ENCODE measurements around the gene WDR33. TPM values are rescaled to one million over a fixed set of nuclear protein-coding genes. Genes with fewer than 3 reads are reported as not detected.
A peak's percentile ranks its signal among the peaks of the same experiment; 100 is the strongest.

Gene WDR33
- total RNA-seq, 2 donors from 2014 or later = 55.2 to 61.8 TPM

GRCh38 chr2:127681976-127682857, 128.8 kb downstream of the WDR33 start:
- peaks cover 6% of the 10 kb centered on the region for H3K36me3 Mint-ChIP-seq (ENCODE audit: low read depth)
- no peaks in the 10 kb centered on the region for H3K9me3 ChIP-seq (ENCODE audit: control insufficient read depth, low read length, poor library complexity, severe bottlenecking)
- peak overlapping the region; percentile 67 for H3K27ac Mint-ChIP-seq
- H3K27me3 Mint-ChIP-seq = peaks cover 44% of the 10 kb centered on the region
- no peaks in the 10 kb centered on the region for H3K4me1 Mint-ChIP-seq
- DNase-seq (no peak), ATAC-seq (no peak)
- no peak overlapping the region for H3K4me3 Mint-ChIP-seq

DNA sequence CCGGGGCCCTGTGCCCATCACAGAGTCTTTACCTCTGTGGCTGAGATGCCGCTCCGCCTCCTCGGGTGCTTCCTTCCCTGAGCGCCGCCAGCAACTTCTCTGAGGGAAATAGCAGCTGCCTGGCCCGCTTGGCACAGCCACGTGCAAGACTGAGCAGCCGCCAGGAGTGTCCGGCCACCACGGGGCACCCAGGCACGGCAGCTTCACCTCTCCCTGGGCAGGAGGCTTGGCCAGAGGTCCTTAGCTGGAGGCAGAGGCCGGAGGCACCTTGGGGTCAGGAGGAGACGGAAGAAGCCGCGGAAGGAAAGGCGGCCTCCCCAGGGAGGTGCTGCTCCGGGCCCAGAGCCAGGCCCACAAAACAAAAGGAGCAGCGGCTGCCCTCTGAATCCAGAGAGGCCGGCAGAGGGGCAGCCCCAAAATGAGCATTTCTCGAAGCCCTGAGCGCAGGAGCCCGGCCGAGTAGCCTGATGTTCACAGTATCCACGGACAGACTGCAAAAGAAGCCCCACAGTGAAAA, 129.6 kb downstream of the WDR33 start:
- Mint-ChIP-seq H3K4me1 (no peaks in the 10 kb centered on the region), H3K27me3 (peaks cover 46% of the 10 kb centered on the region), H3K27ac (no peak overlapping the region), H3K4me3 (no peak overlapping the region), H3K36me3 (ENCODE audit: low read depth) (peaks cover 6% of the 10 kb centered on the region)
- no peak for DNase-seq
- H3K9me3 ChIP-seq (ENCODE audit: control insufficient read depth, low read length, poor library complexity, severe bottlenecking) = no peaks in the 10 kb centered on the region
- no peak for ATAC-seq

DNA sequence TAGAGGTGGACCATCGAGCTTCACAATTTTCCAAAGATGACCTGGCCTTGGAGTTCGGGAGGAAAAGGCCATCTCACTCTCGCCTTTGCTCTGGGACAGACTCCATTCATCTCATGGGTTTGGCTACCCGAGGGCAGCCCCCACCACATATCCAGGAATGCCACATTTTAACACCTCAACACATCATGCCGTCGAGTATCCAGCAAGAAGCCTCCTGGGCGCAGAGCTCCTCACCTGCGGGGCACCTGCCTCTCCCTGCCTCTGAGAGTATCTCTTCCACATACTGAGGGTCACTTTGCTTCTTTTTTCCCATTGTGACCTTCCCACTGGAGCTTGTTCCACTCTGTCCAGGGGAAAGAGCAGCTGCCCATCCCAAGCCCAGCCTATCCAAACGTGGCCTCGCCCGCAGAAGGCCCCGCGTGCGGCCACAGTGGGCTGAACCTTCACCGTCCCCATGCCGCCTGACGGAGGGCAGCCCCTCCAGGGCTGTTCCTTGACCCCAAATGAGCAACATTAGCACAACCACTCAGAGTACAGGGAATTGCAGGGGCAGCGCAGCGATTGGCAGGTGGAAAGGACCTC, 130.2 kb downstream of the WDR33 start:
- peaks cover 3% of the 10 kb centered on the region for H3K4me1 Mint-ChIP-seq
- H3K27me3 Mint-ChIP-seq = peaks cover 51% of the 10 kb centered on the region
- DNase-seq = no peak
- no peak overlapping the region for H3K27ac Mint-ChIP-seq
- peaks cover 9% of the 10 kb centered on the region for H3K36me3 Mint-ChIP-seq (ENCODE audit: low read depth)
- no peak overlapping the region for H3K4me3 Mint-ChIP-seq
- no peak for ATAC-seq
- H3K9me3 ChIP-seq (ENCODE audit: control insufficient read depth, low read length, poor library complexity, severe bottlenecking) = no peaks in the 10 kb centered on the region

DNA sequence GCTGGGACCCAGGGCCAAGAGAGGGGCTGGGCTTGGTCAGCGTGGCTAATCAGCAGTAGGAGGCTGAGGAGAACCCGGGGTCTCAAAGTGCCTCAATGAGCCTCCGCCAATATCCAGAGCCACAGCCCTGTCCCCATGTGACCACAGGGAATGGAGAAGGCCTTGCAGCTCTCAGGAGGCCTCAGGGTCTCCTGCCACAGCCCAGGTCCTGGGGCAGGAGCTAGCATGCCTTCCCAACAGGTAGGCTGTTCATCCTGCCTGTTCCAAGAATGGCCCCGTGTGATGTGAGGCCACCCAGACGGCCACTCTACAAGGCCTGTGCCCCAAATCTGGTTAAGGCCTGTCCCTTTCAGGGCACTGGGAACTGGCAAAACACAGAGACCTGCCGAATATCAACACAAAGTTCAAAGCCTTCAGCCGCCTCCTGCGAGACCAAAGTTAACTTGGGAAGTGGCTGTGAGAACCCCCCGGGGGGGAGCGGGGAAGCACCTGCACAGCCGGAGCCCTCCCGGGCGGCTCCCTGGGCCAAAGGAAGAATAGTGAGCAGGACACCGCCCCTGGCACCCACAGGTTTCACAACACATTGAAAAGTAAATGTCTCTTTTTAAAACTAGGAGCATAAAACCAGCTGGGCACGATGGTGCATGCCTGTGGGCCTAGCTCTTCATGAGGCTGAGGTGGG, 131.2 kb downstream of the WDR33 start:
- no peak overlapping the region for H3K27ac Mint-ChIP-seq
- no peak overlapping the region for H3K4me3 Mint-ChIP-seq
- peaks cover 50% of the 10 kb centered on the region for H3K27me3 Mint-ChIP-seq
- ATAC-seq (no peak), DNase-seq (no peak)
- H3K9me3 ChIP-seq (ENCODE audit: control insufficient read depth, low read length, poor library complexity, severe bottlenecking) = no peaks in the 10 kb centered on the region
- peaks cover 9% of the 10 kb centered on the region for H3K36me3 Mint-ChIP-seq (ENCODE audit: low read depth)
- peaks cover 6% of the 10 kb centered on the region for H3K4me1 Mint-ChIP-seq

DNA sequence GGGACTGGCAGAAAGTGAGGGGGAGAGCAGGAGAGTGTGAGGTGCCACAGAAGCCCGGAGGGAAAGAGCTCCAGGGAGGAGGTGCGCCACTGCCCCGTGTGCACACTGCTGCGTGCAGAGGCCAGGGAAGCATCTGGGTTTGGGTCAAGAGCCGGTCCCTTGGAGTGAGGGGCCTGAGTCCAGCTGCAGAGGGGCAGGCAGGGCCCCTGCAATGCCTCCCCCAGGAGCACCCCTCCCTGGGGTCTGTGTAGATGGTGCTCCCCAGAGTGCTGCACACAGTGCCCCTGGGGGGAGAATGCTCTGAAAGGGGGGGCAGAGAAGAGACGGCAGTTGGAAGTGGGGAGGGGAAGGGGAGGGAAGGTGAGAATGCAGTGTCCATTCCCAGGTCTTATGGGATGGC, 132.0 kb downstream of the WDR33 start:
- ATAC-seq = no peak
- Mint-ChIP-seq H3K4me1 (peaks cover 9% of the 10 kb centered on the region), H3K36me3 (ENCODE audit: low read depth) (peaks cover 9% of the 10 kb centered on the region), H3K27ac (no peak overlapping the region), H3K27me3 (peaks cover 53% of the 10 kb centered on the region), H3K4me3 (peak overlapping the region; percentile 25)
- no peak for DNase-seq
- no peaks in the 10 kb centered on the region for H3K9me3 ChIP-seq (ENCODE audit: control insufficient read depth, low read length, poor library complexity, severe bottlenecking)

DNA sequence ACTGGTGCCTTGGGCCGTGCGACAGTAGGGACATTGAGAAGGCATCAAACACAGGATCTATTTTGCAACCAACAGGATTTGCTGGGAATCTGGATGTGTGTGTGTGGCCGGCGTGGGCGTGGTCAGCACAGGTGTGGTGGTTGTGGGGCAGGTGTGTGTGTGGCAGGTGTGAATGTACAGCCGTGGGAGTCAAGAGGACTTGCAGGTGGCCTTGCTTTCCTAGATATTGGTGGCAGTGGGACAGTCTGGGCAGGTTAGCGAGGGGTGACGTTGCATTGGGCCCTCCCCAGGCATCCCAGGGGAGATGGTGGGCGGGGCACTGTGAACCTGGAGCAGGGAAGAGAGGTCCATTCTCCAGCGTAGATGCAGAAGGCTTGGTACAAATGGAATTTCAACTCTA, 132.4 kb downstream of the WDR33 start:
- H3K4me1 Mint-ChIP-seq = peaks cover 11% of the 10 kb centered on the region
- no peak for ATAC-seq
- H3K27ac Mint-ChIP-seq = no peak overlapping the region
- peaks cover 9% of the 10 kb centered on the region for H3K36me3 Mint-ChIP-seq (ENCODE audit: low read depth)
- no peak overlapping the region for H3K4me3 Mint-ChIP-seq
- peaks cover 53% of the 10 kb centered on the region for H3K27me3 Mint-ChIP-seq
- no peak for DNase-seq
- no peaks in the 10 kb centered on the region for H3K9me3 ChIP-seq (ENCODE audit: control insufficient read depth, low read length, poor library complexity, severe bottlenecking)

DNA sequence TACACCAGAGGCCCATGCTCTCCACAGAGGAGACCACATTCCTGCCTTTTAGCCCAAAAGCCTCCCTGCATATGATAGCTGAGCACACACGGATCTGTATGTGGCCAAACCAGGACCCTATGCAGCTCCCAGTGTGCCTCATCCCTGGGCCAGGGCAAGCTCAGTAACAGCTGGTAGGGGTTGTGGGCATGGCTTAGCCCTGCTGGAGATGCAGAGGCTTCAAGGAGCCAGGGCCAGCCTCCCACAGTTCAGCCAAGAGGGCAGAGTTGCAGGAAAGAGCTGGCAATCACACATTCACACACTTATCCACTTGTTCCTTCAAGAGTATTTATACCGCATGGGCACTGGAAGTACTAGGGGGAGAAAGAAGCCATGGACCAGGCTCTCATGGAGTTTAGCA, 134.1 kb downstream of the WDR33 start:
- no peak for DNase-seq
- Mint-ChIP-seq H3K27ac (no peak overlapping the region), H3K27me3 (peaks cover 69% of the 10 kb centered on the region), H3K36me3 (ENCODE audit: low read depth) (peaks cover 14% of the 10 kb centered on the region), H3K4me3 (peak overlapping the region; percentile 21), H3K4me1 (peaks cover 16% of the 10 kb centered on the region)
- ATAC-seq = no peak
- no peaks in the 10 kb centered on the region for H3K9me3 ChIP-seq (ENCODE audit: control insufficient read depth, low read length, poor library complexity, severe bottlenecking)

GRCh38 chr2:127675331-127676261, 135.4 kb downstream of the WDR33 start, which contains the start of gene LIMS2:
Gene LIMS2, minus strand, starts transcription at chr2:127675530. Its CDS starts 506 bp downstream, at chr2:127675024.
- Mint-ChIP-seq H3K4me1 (peaks cover 16% of the 10 kb centered on the region), H3K4me3 (peak within 1 kb of the TSS; percentile 82), H3K36me3 (ENCODE audit: low read depth) (peaks cover 14% of the 10 kb centered on the region), H3K27ac (no peak within 1 kb of the TSS), H3K27me3 (peaks cover 76% of the 10 kb centered on the region)
- ATAC-seq = no peak
- no peaks in the 10 kb centered on the region for H3K9me3 ChIP-seq (ENCODE audit: control insufficient read depth, low read length, poor library complexity, severe bottlenecking)
- no peak for DNase-seq

DNA sequence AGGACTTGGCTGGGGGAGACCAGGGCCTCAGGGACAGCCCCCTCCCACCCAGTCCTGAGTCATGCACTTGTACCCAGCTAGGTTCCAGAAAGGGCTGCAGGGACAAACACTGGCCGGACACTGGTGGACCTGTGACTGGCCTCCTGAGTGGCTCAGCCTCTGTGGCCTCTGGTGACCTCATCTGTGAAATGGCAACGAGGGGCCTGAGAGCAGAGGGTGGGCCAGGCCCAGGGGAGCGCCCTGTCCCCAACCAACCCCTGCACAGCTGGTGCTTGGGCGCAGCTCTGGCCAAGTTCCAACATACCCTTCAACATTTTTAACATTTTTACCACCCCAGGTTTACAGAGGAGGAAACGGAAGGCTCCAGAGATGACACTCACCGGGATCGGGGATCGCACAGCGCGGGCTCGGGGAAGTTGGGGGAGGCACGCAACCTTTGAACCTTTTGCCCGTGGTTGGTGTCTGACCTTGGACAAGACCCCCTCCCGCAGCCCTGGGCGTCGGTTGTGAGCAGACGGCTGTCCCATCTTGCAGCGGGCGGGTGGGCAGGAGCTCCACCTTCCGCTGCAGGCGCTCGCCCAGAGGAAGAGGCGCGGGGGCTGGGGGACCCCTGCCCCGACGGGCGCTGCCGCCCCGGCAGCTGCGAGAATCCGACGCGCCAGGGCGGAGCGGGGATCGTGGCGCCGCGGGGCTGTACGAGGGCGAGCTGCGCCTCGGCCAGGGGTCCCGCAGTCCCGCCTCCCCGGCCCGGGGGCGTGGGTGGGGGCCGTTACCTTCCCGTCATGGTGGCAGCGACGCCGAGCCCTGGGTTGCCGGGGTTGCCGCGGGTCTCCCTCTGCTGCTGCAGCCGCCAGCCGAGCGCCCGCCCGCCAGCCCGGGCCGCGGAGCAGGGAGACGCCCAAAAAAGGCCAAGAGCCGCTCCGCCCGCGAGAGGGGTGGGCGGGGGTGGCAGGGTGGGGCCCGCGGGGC, 136.4 kb downstream of the WDR33 start:
- H3K4me1 Mint-ChIP-seq = peaks cover 16% of the 10 kb centered on the region
- H3K4me3 Mint-ChIP-seq = peak overlapping the region; percentile 82
- H3K27me3 Mint-ChIP-seq = peaks cover 81% of the 10 kb centered on the region
- DNase-seq = no peak
- peak; percentile 59 for ATAC-seq
- H3K9me3 ChIP-seq (ENCODE audit: control insufficient read depth, low read length, poor library complexity, severe bottlenecking) = no peaks in the 10 kb centered on the region
- H3K36me3 Mint-ChIP-seq (ENCODE audit: low read depth) = peaks cover 14% of the 10 kb centered on the region
- H3K27ac Mint-ChIP-seq = peak overlapping the region; percentile 19

DNA sequence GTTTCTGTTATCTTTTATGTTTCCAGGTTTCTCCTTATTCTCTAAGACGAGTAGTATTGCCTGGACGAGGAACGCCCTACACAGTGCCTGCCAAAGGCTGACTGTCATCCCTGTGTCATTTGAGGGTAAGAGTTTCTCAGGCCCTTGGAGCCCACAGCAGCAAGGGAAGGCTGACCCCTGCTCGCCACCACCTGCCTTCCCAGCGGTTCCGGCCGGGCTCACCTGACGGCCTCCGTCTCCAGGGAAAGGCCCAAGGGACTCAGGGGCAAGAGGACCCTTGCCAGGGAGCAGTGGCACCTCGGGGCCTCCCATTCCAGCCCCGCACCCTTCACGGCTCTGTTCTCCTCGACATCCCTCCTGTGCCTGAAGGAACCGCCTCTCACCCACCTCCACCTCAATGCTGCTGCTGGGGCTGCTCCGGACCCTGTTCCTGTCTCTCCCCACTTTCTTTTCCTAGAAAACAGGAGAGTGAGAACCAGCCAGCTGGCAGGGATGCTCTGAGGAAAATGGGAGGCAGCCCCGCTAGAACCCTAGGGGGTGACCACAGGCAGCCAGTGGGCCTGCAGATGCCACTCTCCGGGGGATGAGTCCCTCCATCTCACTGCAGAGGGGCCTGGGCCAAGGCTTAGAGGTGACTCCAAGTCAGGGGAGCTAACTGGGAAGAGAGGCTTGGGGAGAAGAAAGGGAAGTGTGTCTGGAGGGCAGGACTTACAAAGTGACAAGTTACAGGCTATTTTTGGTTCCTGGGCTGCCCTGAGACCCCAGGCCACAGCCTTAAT, 137.5 kb downstream of the WDR33 start:
- H3K9me3 ChIP-seq (ENCODE audit: control insufficient read depth, low read length, poor library complexity, severe bottlenecking) = no peaks in the 10 kb centered on the region
- no peak for DNase-seq
- no peak for ATAC-seq
- Mint-ChIP-seq H3K4me3 (peak overlapping the region; percentile 82), H3K27me3 (peaks cover 81% of the 10 kb centered on the region), H3K36me3 (ENCODE audit: low read depth) (peaks cover 11% of the 10 kb centered on the region), H3K27ac (peak overlapping the region; percentile 19), H3K4me1 (peaks cover 16% of the 10 kb centered on the region)
